H7 (cell line): ENCODE data around the gene STPG2. TPM values are rescaled to one million over a fixed set of nuclear protein-coding genes. Genes with fewer than 3 reads are reported as not detected.
A peak's percentile ranks its signal among the peaks of the same experiment; 100 is the strongest.

Source experiments
- DNase-seq: peaks from one replicate; pipeline ENCODE4 v3.0.0; 2012
- H3K27me3 ChIP-seq: 2 replicates; pipeline ENCODE4 v1.6.0; 2011; ENCODE audit warnings: mild to moderate bottlenecking, low read length; ENCODE audit not compliant: control insufficient read depth, insufficient read depth
- H3K36me3 ChIP-seq: replicated peaks from 2 replicates; pipeline ENCODE4 v1.5.1; 2011; ENCODE audit warnings: low read length; ENCODE audit not compliant: control insufficient read depth, insufficient read depth
- H3K4me3 ChIP-seq: 2 replicates; pipeline ENCODE4 v1.5.1; 2011; ENCODE audit warnings: low read depth, mild to moderate bottlenecking, control low read depth, low read length, moderate library complexity; ENCODE audit not compliant: insufficient read depth
- total RNA-seq: library from RNA; depleted of rRNA; stranded (reverse); fragments of >200 nt; shearing (Covaris generic); gene quantifications from 2 replicates; pipeline ENCODE4 v1.2.3, GENCODE V29; 2014

STPG2 gene
- total RNA-seq, 1 experiment from 2014 or later, result 0.03 TPM

- Histone ChIP-seq H3K36me3 (no peaks in the 10 kb centered on the region), H3K4me3 (no peak overlapping the region), H3K27me3 (no peaks in the 10 kb centered on the region)
- DNase-seq, result no peak
Observed at GRCh38 chr4:98117363-98117762, 25.9 kb downstream of the STPG2 start.

- peak; percentile 2 for DNase-seq
- H3K27me3 ChIP-seq, result no peaks in the 10 kb centered on the region
- H3K4me3 ChIP-seq, result no peak overlapping the region
- H3K36me3 ChIP-seq, result no peaks in the 10 kb centered on the region
Observed at GRCh38 chr4:98113012-98113411, 30.3 kb downstream of the STPG2 start.

- Histone ChIP-seq H3K27me3 (no peaks in the 10 kb centered on the region), H3K4me3 (no peak overlapping the region), H3K36me3 (no peaks in the 10 kb centered on the region)
- no peak for DNase-seq
Observed at GRCh38 chr4:98110929-98111328, 32.3 kb downstream of the STPG2 start.

GRCh38 chr4:98110214-98110613, 33.1 kb downstream of the STPG2 start:
- no peaks in the 10 kb centered on the region for H3K27me3 ChIP-seq
- no peaks in the 10 kb centered on the region for H3K36me3 ChIP-seq
- H3K4me3 ChIP-seq, result no peak overlapping the region
- no peak for DNase-seq

- H3K4me3 ChIP-seq, result no peak overlapping the region
- H3K27me3 ChIP-seq, result no peaks in the 10 kb centered on the region
- DNase-seq, result no peak
- H3K36me3 ChIP-seq, result no peaks in the 10 kb centered on the region
Observed at GRCh38 chr4:98102660-98103059, 40.6 kb downstream of the STPG2 start.

GRCh38 chr4:98101988-98102387, 41.3 kb downstream of the STPG2 start:
- H3K27me3 ChIP-seq, result no peaks in the 10 kb centered on the region
- H3K36me3 ChIP-seq, result no peaks in the 10 kb centered on the region
- no peak for DNase-seq
- H3K4me3 ChIP-seq, result no peak overlapping the region

- no peaks in the 10 kb centered on the region for H3K27me3 ChIP-seq
- no peak for DNase-seq
- H3K4me3 ChIP-seq, result no peak overlapping the region
- H3K36me3 ChIP-seq, result no peaks in the 10 kb centered on the region
Observed at GRCh38 chr4:98098764-98099163, 44.5 kb downstream of the STPG2 start.

- H3K27me3 ChIP-seq, result no peaks in the 10 kb centered on the region
Observed at GRCh38 chr4:98094118-98094517, 49.2 kb downstream of the STPG2 start.

GRCh38 chr4:98093662-98094061, 49.6 kb downstream of the STPG2 start:
- DNase-seq, result no peak
- Histone ChIP-seq H3K36me3 (no peaks in the 10 kb centered on the region), H3K27me3 (no peaks in the 10 kb centered on the region), H3K4me3 (no peak overlapping the region)

More at GRCh38 chr4:98094118-98094517, 49.2 kb downstream of the STPG2 start:
- Histone ChIP-seq H3K36me3 (no peaks in the 10 kb centered on the region), H3K4me3 (no peak overlapping the region)
- no peak for DNase-seq

- Histone ChIP-seq H3K4me3 (no peak overlapping the region), H3K36me3 (no peaks in the 10 kb centered on the region), H3K27me3 (no peaks in the 10 kb centered on the region)
- no peak for DNase-seq
Observed at GRCh38 chr4:98092833-98093439, 50.3 kb downstream of the STPG2 start.

GRCh38 chr4:98081936-98082335, 61.3 kb downstream of the STPG2 start:
- Histone ChIP-seq H3K4me3 (no peak overlapping the region), H3K27me3 (no peaks in the 10 kb centered on the region), H3K36me3 (no peaks in the 10 kb centered on the region)
- no peak for DNase-seq

- H3K4me3 ChIP-seq, result no peak overlapping the region
- no peaks in the 10 kb centered on the region for H3K27me3 ChIP-seq
- no peak for DNase-seq
Observed at GRCh38 chr4:98068495-98068894, 74.8 kb downstream of the STPG2 start.

GRCh38 chr4:98055800-98056501, 87.3 kb downstream of the STPG2 start:
- no peak for DNase-seq

More at GRCh38 chr4:98068495-98068894, 74.8 kb downstream of the STPG2 start:
- no peaks in the 10 kb centered on the region for H3K36me3 ChIP-seq

GRCh38 chr4:98046665-98047064, 96.6 kb downstream of the STPG2 start:
- Histone ChIP-seq H3K36me3 (no peaks in the 10 kb centered on the region), H3K27me3 (no peaks in the 10 kb centered on the region), H3K4me3 (no peak overlapping the region)
- DNase-seq, result peak; percentile 22

More at GRCh38 chr4:98055800-98056501, 87.3 kb downstream of the STPG2 start:
- H3K27me3 ChIP-seq, result no peaks in the 10 kb centered on the region
- H3K4me3 ChIP-seq, result no peak overlapping the region
- H3K36me3 ChIP-seq, result no peaks in the 10 kb centered on the region

GRCh38 chr4:98030059-98030458, 113.2 kb downstream of the STPG2 start:
- no peak for DNase-seq
- no peak overlapping the region for H3K4me3 ChIP-seq
- H3K27me3 ChIP-seq, result no peaks in the 10 kb centered on the region
- H3K36me3 ChIP-seq, result no peaks in the 10 kb centered on the region
